Measurements from ENCODE around the gene ZNF511.

ZNF511 gene

DNA sequence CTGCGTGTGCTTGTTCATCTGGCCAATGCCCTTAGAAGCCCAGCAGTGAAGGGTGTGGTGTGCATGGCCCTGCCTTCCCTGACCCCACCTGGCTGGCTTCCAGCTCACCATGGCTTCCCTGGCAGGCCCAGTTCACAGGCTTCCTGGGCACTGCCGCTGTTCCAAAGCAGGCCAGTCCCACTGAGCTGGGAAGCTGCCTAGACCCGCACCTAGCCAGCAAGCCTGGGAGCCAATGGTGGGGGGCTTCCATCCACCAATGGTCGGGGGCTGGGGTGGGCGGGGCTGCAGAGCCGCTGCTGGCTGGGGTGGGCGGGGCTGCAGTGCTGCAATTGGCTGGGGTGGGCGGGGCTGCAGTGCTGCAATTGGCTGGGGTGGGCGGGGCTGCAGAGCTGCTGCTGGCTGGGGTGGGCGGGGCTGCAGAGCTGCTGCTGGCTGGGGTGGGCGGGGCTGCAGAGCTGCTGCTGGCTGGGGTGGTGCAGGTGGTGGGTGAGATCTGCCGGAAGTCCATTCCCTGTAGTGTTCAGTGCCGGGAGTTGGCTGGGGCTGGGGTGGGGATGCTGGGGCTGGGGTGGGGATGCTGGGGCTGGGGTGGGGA, 15.6 kb downstream of the ZNF511 start:
- TF ChIP-seq FOXP2 (optimal IDR thresholded peaks at IDR 0.05; ENCODE audit: control extremely low read depth, extremely low read length, insufficient read depth) (no peak), POLR2AphosphoS5 (IDR thresholded peaks at IDR 0.05; ENCODE audit: borderline replicate concordance, low read depth, low read length) (no peak), EZH2 (IDR thresholded peaks at IDR 0.05) (no peak)
- H3K9ac ChIP-seq (ENCODE audit: insufficient read length), result no peak overlapping the region
- no peaks in the 10 kb centered on the region for H3K9me3 ChIP-seq (ENCODE audit: low read depth, low read length)
- H3K27ac ChIP-seq, result no peak overlapping the region
- DNase-seq (ENCODE audit: low read depth, low spot score), result no peak
- no peaks in the 10 kb centered on the region for H3K36me3 ChIP-seq (ENCODE audit: insufficient read depth, low read length)
- peak overlapping the region; percentile 47; the same call in 1 of the 2 replicates for H3K4me3 ChIP-seq

DNA sequence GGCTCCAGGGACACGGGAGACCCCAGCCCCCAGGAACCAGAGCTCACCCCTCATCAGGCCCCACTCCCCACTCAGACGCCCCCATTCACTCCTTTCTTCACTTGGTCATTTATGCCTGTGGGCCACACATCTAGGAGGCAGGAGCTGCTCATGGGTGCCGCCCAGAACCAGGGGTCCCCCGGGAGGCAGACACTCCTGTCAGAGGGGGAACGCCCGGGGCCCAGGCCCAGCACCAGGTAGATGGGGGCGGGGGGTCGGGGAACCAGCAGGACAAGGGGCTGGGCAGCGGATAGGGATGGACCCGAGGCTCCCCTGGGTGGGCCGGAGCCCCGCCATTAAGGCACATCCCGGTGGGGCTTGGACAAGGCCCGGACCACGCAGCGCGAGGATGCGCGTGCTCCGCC, 16.1 kb downstream of the ZNF511 start:
- no peak overlapping the region for H3K27ac ChIP-seq
- H3K9ac ChIP-seq (ENCODE audit: insufficient read length), result no peak overlapping the region
- H3K4me3 ChIP-seq, result peak overlapping the region; percentile 68
- no peaks in the 10 kb centered on the region for H3K36me3 ChIP-seq (ENCODE audit: insufficient read depth, low read length)
- DNase-seq (ENCODE audit: low read depth, low spot score), result no peak
- TF ChIP-seq EZH2 (IDR thresholded peaks at IDR 0.05), result no peak
- no peak for TF ChIP-seq FOXP2 (optimal IDR thresholded peaks at IDR 0.05; ENCODE audit: control extremely low read depth, extremely low read length, insufficient read depth)
- no peak for TF ChIP-seq POLR2AphosphoS5 (IDR thresholded peaks at IDR 0.05; ENCODE audit: borderline replicate concordance, low read depth, low read length)
- H3K9me3 ChIP-seq (ENCODE audit: low read depth, low read length), result no peaks in the 10 kb centered on the region

- no peak for DNase-seq (ENCODE audit: low read depth, low spot score)
- H3K4me3 ChIP-seq, result peak overlapping the region; percentile 68
- TF ChIP-seq FOXP2 (optimal IDR thresholded peaks at IDR 0.05; ENCODE audit: control extremely low read depth, extremely low read length, insufficient read depth) (no peak), POLR2AphosphoS5 (IDR thresholded peaks at IDR 0.05; ENCODE audit: borderline replicate concordance, low read depth, low read length) (no peak), EZH2 (IDR thresholded peaks at IDR 0.05) (no peak)
- no peak overlapping the region for H3K27ac ChIP-seq
- H3K9me3 ChIP-seq (ENCODE audit: low read depth, low read length), result no peaks in the 10 kb centered on the region
- H3K36me3 ChIP-seq (ENCODE audit: insufficient read depth, low read length), result no peaks in the 10 kb centered on the region
- no peak overlapping the region for H3K9ac ChIP-seq (ENCODE audit: insufficient read length)
Measured at GRCh38 chr10:133325440-133326222, 16.9 kb downstream of the ZNF511 start.

- no peaks in the 10 kb centered on the region for H3K36me3 ChIP-seq (ENCODE audit: insufficient read depth, low read length)
- H3K4me3 ChIP-seq, result peak overlapping the region; percentile 68
- H3K9ac ChIP-seq (ENCODE audit: insufficient read length), result no peak overlapping the region
- TF ChIP-seq FOXP2 (optimal IDR thresholded peaks at IDR 0.05; ENCODE audit: control extremely low read depth, extremely low read length, insufficient read depth), result no peak
- no peak for TF ChIP-seq EZH2 (IDR thresholded peaks at IDR 0.05)
- no peak for TF ChIP-seq POLR2AphosphoS5 (IDR thresholded peaks at IDR 0.05; ENCODE audit: borderline replicate concordance, low read depth, low read length)
- no peaks in the 10 kb centered on the region for H3K9me3 ChIP-seq (ENCODE audit: low read depth, low read length)
- DNase-seq (ENCODE audit: low read depth, low spot score), result no peak
- H3K27ac ChIP-seq, result no peak overlapping the region
Measured at GRCh38 chr10:133326223-133326551, 17.5 kb downstream of the ZNF511 start.

- TF ChIP-seq POLR2AphosphoS5 (IDR thresholded peaks at IDR 0.05; ENCODE audit: borderline replicate concordance, low read depth, low read length) (no peak), FOXP2 (optimal IDR thresholded peaks at IDR 0.05; ENCODE audit: control extremely low read depth, extremely low read length, insufficient read depth) (no peak), EZH2 (IDR thresholded peaks at IDR 0.05) (no peak)
- no peak overlapping the region for H3K27ac ChIP-seq
- H3K36me3 ChIP-seq (ENCODE audit: insufficient read depth, low read length), result no peaks in the 10 kb centered on the region
- no peak overlapping the region for H3K4me3 ChIP-seq
- DNase-seq (ENCODE audit: low read depth, low spot score), result no peak
- H3K9me3 ChIP-seq (ENCODE audit: low read depth, low read length), result no peaks in the 10 kb centered on the region
- H3K9ac ChIP-seq (ENCODE audit: insufficient read length), result no peak overlapping the region
Measured at GRCh38 chr10:133326745-133327650, 18.3 kb downstream of the ZNF511 start.

- no peak for DNase-seq (ENCODE audit: low read depth, low spot score)
- Histone ChIP-seq H3K4me3 (no peak overlapping the region), H3K9me3 (ENCODE audit: low read depth, low read length) (no peaks in the 10 kb centered on the region), H3K9ac (ENCODE audit: insufficient read length) (no peak overlapping the region), H3K27ac (no peak overlapping the region), H3K36me3 (ENCODE audit: insufficient read depth, low read length) (no peaks in the 10 kb centered on the region)
- TF ChIP-seq FOXP2 (optimal IDR thresholded peaks at IDR 0.05; ENCODE audit: control extremely low read depth, extremely low read length, insufficient read depth) (no peak), EZH2 (IDR thresholded peaks at IDR 0.05) (no peak), POLR2AphosphoS5 (IDR thresholded peaks at IDR 0.05; ENCODE audit: borderline replicate concordance, low read depth, low read length) (no peak)
Measured at GRCh38 chr10:133327651-133328357, 19.1 kb downstream of the ZNF511 start.

GRCh38 chr10:133328358-133329343, 19.9 kb downstream of the ZNF511 start:
- Histone ChIP-seq H3K9ac (ENCODE audit: insufficient read length) (no peak overlapping the region), H3K36me3 (ENCODE audit: insufficient read depth, low read length) (no peaks in the 10 kb centered on the region), H3K27ac (no peak overlapping the region), H3K4me3 (no peak overlapping the region), H3K9me3 (ENCODE audit: low read depth, low read length) (no peaks in the 10 kb centered on the region)
- DNase-seq (ENCODE audit: low read depth, low spot score), result no peak
- TF ChIP-seq EZH2 (IDR thresholded peaks at IDR 0.05), result no peak
- TF ChIP-seq FOXP2 (optimal IDR thresholded peaks at IDR 0.05; ENCODE audit: control extremely low read depth, extremely low read length, insufficient read depth), result no peak
- no peak for TF ChIP-seq POLR2AphosphoS5 (IDR thresholded peaks at IDR 0.05; ENCODE audit: borderline replicate concordance, low read depth, low read length)

Measured in SK-N-MC (cell line).